Prostate gland (tissue), 2 donors: ENCODE results near the gene ING3. TPM values are rescaled to one million over a fixed set of nuclear protein-coding genes. Genes with fewer than 3 reads are reported as not detected.
A peak's percentile ranks its signal among the peaks of the same experiment; 100 is the strongest.

Experiments
- DNase-seq: peaks from one replicate; pipeline ENCODE4 v3.0.0-alpha.2; 2019; ENCODE audit warnings: low spot score
- H3K27ac ChIP-seq, 2 donors: fragments of 200-600 bp; sonication (generic); 2 replicates each; pipeline ENCODE4 v1.5.1; 2017 to 2019
- H3K27me3 ChIP-seq: fragments of 200-600 bp; sonication (generic); replicated peaks from 2 replicates; pipeline ENCODE4 v1.5.1; 2019; ENCODE audit not compliant: insufficient read depth
- H3K36me3 ChIP-seq, 2 donors: fragments of 200-600 bp; sonication (generic); 1 replicate in 1 of 2; 2 replicates in 1 of 2; pipeline versions ENCODE4 v1.5.1 to v1.8.1; 2017 to 2019
- H3K4me1 ChIP-seq: fragments of 200-600 bp; sonication (generic); replicated peaks from 2 replicates; pipeline ENCODE4 v1.5.1; 2019
- H3K4me3 ChIP-seq, 2 donors: fragments of 200-600 bp; sonication (generic); 2 replicates each; pipeline ENCODE4 v1.5.1; 2017 to 2019
- H3K9me3 ChIP-seq: fragments of 200-600 bp; sonication (generic); 2 replicates; pipeline ENCODE4 v1.5.1; 2017
- POLR2A ChIP-seq: fragments of 450-650 bp; IDR thresholded peaks from one replicate; pipeline ENCODE4 v1.6.1; 2016; ENCODE audit warnings: antibody characterized with exemption, mild to moderate bottlenecking
- POLR2AphosphoS5 ChIP-seq: sonication (generic); formaldehyde crosslinking; IDR thresholded peaks from one replicate; pipeline ENCODE4 v1.6.1; 2017; ENCODE audit warnings: antibody characterized with exemption
- WGBS: methylation state at CpG from one replicate; pipeline ENCODE4 v1.1.5; 2018; 5-methylcytosine and 5-hydroxymethylcytosine counted together
- intact Hi-C: fragments of 100-400 bp; cut with DNase I; formaldehyde crosslinking; loops from one replicate; pipeline ENCODE4 v1.14.2; 2022
- total RNA-seq, 2 donors: library from RNA; depleted of rRNA; stranded (reverse); fragments of >200 nt; gene quantifications; one replicate each; pipeline ENCODE4 v1.1.0, GENCODE V29; 2016
- TF ChIP-seq, protein P1 (sequence below), 4 experiments: fragments of 200-600 bp in 2 of 4; fragments of 450-650 bp in 2 of 4; sonication (generic) in 2 of 4; IDR thresholded peaks; 1 replicate in 3 of 4; 2 replicates in 1 of 4; pipeline ENCODE4 v1.5.1; 2016 to 2019; ENCODE audit warnings: antibody characterized with exemption in 4 of 4, mild to moderate bottlenecking in 2 of 4, moderate library complexity in 2 of 4

The ING3 gene
- total RNA-seq, 2 donors from 2014 or later: 12.4 to 20.8 TPM

DNA sequence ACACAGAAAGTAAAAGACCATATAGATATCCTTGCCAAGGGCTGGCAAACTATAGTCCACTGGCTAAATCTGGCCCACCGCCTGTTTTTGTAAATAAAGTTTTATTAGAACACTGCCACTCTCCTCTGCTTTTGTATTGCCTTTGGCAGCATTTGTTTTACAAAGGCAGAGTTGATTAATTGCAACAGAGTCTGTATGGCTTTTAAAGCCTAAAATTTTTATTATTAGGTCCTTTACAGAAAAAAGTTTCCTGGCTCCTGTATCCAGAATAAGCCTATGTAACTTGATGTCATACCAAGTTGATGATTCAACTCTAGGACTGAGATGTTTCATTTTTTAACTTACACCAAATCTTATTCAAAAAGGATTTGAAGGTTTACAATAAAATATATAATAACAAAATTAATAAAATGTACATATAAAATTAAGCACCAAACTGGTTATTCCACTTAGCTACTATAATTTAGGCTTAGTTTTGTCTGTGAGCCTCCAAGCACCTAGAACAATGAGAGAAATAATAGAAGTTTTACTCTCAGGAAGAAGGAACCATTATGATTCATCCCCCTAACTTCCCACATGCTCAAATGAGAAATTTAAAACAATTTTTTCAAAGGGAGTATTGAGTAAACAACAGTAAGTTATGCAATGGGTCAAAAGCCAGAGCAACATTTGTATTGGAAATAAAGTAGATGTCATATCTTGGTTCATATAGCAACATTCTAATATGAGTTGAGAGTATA lies 69.8 kb downstream of the ING3 start:
- H3K27me3 ChIP-seq: no peaks in the 10 kb centered on the region
- peaks cover 5% of the 10 kb centered on the region for H3K4me1 ChIP-seq
- no peaks in the 10 kb centered on the region for H3K36me3 ChIP-seq
- DNase-seq: no peak
- WGBS: 62% methylated on average over 1 of the region's 1 CpG
- no peaks in the 10 kb centered on the region for H3K9me3 ChIP-seq
- TF ChIP-seq POLR2A (no peak), POLR2AphosphoS5 (no peak)
- TF ChIP-seq, protein P1, sequence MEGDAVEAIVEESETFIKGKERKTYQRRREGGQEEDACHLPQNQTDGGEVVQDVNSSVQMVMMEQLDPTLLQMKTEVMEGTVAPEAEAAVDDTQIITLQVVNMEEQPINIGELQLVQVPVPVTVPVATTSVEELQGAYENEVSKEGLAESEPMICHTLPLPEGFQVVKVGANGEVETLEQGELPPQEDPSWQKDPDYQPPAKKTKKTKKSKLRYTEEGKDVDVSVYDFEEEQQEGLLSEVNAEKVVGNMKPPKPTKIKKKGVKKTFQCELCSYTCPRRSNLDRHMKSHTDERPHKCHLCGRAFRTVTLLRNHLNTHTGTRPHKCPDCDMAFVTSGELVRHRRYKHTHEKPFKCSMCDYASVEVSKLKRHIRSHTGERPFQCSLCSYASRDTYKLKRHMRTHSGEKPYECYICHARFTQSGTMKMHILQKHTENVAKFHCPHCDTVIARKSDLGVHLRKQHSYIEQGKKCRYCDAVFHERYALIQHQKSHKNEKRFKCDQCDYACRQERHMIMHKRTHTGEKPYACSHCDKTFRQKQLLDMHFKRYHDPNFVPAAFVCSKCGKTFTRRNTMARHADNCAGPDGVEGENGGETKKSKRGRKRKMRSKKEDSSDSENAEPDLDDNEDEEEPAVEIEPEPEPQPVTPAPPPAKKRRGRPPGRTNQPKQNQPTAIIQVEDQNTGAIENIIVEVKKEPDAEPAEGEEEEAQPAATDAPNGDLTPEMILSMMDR (IDR thresholded peaks at IDR 0.05): no peak
- intact Hi-C loops: no loop called here
- H3K4me3 ChIP-seq: no peak overlapping the region
- H3K27ac ChIP-seq: no peak overlapping the region

DNA sequence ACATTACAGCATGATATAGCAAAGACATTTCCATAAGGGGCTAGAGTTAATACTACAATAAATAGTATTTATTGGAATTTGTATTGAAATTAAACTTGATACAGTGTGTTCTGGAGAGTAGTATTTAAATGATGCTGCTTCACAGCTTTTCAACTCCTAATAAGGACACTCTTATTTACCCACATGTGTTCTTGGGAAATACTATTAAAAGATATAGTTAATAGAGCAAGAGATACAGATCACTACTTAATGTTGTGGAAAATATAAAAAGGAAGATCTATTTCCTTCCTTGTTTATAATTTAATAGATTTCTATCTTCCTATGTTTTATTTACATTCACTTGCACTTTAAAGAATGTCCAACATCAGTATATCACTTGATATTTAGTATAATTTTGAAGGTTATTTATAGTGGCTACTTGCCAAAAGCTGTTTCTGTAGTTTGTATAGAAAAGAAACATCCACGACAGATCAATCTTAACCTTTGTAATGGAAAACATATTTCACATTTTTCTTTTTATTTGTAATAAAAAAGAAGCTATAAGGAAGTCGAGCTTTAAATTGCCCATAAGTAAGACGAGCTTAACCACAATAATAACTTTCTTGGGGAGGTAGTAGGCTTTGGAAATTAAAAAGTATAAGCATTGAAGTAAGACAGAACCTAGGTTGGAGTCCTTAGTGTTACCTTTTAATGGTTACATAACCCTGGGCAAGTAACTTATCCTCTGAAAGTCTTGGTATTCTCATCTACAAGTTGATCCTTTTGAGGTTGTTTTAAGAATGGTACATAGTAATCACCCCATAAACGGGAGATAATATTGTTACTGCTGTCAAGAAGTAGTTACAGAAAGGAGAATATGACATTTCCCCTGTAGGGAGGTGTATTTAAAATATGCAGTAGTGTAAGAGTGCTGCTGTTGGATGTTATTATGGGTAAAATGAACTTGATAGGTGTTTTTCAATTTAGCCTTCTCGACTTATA lies 70.7 kb downstream of the ING3 start:
- intact Hi-C loops: no loop called here
- Histone ChIP-seq H3K9me3 (no peaks in the 10 kb centered on the region), H3K27ac (no peak overlapping the region), H3K27me3 (no peaks in the 10 kb centered on the region), H3K4me3 (no peak overlapping the region), H3K36me3 (no peaks in the 10 kb centered on the region), H3K4me1 (peaks cover 5% of the 10 kb centered on the region)
- TF ChIP-seq POLR2AphosphoS5 (no peak), POLR2A (no peak)
- TF ChIP-seq, protein P1 (IDR thresholded peaks at IDR 0.05): no peak
- no peak for DNase-seq
- 46% methylated on average over 5 of the region's 5 CpGs for WGBS

DNA sequence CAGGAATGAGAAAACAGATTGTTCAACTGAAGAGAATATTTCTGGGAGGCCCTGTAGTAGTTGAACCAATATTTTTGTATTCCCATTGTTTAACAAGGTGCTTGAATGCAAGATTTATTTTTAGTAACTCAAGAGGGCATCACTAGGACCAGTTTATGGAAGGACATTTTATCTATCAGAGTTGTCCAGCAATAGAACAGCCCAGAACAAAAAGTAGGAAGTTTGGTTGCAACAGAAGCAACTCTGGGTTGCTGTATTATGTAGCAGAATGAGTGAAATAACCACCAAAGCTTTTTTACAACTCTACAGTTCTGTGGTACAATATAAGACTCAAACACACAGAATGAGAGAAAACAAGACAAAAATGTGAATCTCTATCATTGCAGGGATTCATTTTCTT lies 72.6 kb downstream of the ING3 start:
- Histone ChIP-seq H3K9me3 (no peaks in the 10 kb centered on the region), H3K36me3 (no peaks in the 10 kb centered on the region), H3K27ac (peak overlapping the region; percentile 21 to 40), H3K4me3 (no peak overlapping the region), H3K27me3 (no peaks in the 10 kb centered on the region), H3K4me1 (peaks cover 5% of the 10 kb centered on the region)
- TF ChIP-seq, protein P1 (IDR thresholded peaks at IDR 0.05): no peak
- TF ChIP-seq POLR2AphosphoS5: no peak
- no peak for TF ChIP-seq POLR2A
- no peak for DNase-seq
- intact Hi-C loops: no loop called here

DNA sequence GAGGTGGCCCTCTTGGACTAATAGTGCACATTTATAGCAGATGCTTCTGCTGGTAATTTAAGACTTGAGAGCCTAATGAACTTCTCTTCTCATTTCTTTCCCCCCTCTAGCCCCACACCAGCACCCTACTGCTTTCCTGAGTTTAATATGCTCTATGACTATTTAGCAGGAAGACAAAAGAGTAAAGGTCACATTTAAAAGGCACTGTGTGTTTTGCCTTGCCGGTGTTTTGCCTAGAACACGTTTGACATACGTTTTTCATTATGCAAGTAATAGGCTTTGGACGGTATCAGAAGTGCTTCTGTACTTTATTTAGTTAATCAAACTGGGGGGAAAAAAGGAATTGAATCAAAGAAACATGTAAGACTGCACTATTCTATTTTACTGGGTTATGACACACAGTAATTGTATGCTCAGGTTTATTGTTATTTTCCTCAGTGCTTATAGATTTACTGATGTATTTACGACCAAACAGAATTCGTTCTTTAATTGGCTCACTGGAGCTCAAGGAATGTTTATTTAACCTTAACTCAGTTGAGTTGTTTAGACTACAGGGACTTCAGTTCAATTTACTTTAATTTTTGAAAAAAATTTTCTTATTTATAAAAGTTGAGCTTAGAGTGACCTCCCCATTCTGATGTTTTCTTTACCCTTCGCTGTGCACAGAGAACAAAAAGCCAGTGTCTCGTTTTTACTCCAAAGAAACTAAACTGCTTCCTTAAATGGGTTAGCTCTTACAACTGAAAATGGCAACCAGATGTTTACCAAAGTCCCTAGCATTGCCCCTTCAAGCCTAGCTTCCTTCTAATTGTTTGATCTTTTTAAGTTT lies 73.3 kb downstream of the ING3 start:
- no peaks in the 10 kb centered on the region for H3K36me3 ChIP-seq
- H3K9me3 ChIP-seq: no peaks in the 10 kb centered on the region
- H3K4me3 ChIP-seq: no peak overlapping the region
- WGBS: 24% methylated on average over 8 of the region's 8 CpGs
- H3K4me1 ChIP-seq: peaks cover 5% of the 10 kb centered on the region
- no peak for DNase-seq
- intact Hi-C loops: no loop called here
- H3K27ac ChIP-seq: peak overlapping the region; percentile 21 to 40
- TF ChIP-seq, protein P1 (IDR thresholded peaks at IDR 0.05): no peak
- no peak for TF ChIP-seq POLR2A
- TF ChIP-seq POLR2AphosphoS5: peak; percentile 22
- H3K27me3 ChIP-seq: no peaks in the 10 kb centered on the region
